ENCODE results near the gene MRPS22. TPM values are rescaled to one million over a fixed set of nuclear protein-coding genes. Genes with fewer than 3 reads are reported as not detected.

Gene MRPS22
- total RNA-seq, 2 experiments from 2014 or later = 36.2 to 41.8 TPM

DNA sequence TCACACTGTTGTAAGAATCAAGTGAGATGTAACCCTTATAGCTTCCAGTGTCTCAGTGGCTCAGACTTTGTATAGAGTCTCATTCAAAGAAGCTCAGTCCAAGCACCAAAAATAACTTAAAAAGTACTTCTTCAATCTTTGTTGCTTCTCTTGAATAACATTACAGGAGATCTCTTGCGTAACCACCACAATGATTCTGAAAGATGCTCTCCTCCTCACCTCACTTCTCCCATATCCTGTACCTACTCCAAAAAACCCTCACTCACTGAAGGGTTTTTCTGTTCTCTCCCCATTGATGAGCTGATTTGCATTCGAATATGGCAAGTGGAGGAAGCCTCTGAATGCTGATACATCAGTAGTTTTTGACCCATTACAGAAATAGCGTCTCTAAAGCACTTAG, 39.4 kb upstream of the MRPS22 start:
- Mint-ChIP-seq H3K4me3 (no peak overlapping the region), H3K4me1 (peaks cover 10% of the 10 kb centered on the region), H3K36me3 (ENCODE audit: low read depth) (no peaks in the 10 kb centered on the region), H3K27ac (no peak overlapping the region), H3K27me3 (peaks cover 2% of the 10 kb centered on the region), H3K9me3 (no peaks in the 10 kb centered on the region)
- DNase-seq = no peak
- ChIA-PET POLR2A (no interaction called here), CTCF (interaction anchor here (1.2 kb wide), 1 partner anchor 25 kb away, joined by 3 read pairs; no protein-coding TSS in a partner anchor)

GRCh38 chr3:139306078-139306477, 37.7 kb upstream of the MRPS22 start:
- Mint-ChIP-seq H3K4me1 (peaks cover 10% of the 10 kb centered on the region), H3K27ac (no peak overlapping the region), H3K4me3 (no peak overlapping the region), H3K9me3 (no peaks in the 10 kb centered on the region), H3K27me3 (peaks cover 2% of the 10 kb centered on the region), H3K36me3 (ENCODE audit: low read depth) (no peaks in the 10 kb centered on the region)
- CTCF ChIA-PET = interaction anchor here (1.6 kb wide), 1 partner anchor 10 kb away, joined by 4 read pairs; no protein-coding TSS in a partner anchor
- POLR2A ChIA-PET = no interaction called here
- DNase-seq = no peak

GRCh38 chr3:139307072-139307491, 36.7 kb upstream of the MRPS22 start:
- Mint-ChIP-seq H3K9me3 (no peaks in the 10 kb centered on the region), H3K4me3 (no peak overlapping the region), H3K27ac (no peak overlapping the region), H3K4me1 (peaks cover 9% of the 10 kb centered on the region), H3K36me3 (ENCODE audit: low read depth) (no peaks in the 10 kb centered on the region), H3K27me3 (peaks cover 3% of the 10 kb centered on the region)
- no peak for DNase-seq
- ChIA-PET POLR2A (no interaction called here), CTCF (interaction anchor here (1.6 kb wide), 1 partner anchor 9 kb away, joined by 4 read pairs; no protein-coding TSS in a partner anchor)

- Mint-ChIP-seq H3K4me1 (peaks cover 1% of the 10 kb centered on the region), H3K36me3 (ENCODE audit: low read depth) (no peaks in the 10 kb centered on the region), H3K27ac (no peak overlapping the region), H3K27me3 (peaks cover 2% of the 10 kb centered on the region), H3K9me3 (no peaks in the 10 kb centered on the region), H3K4me3 (no peak overlapping the region)
- no peak for DNase-seq
- POLR2A ChIA-PET = no interaction called here
- CTCF ChIA-PET = interaction anchor here (1.6 kb wide), 1 partner anchor 8 kb away, joined by 4 read pairs; no protein-coding TSS in a partner anchor
Measured at GRCh38 chr3:139307601-139308555, 35.9 kb upstream of the MRPS22 start.

GRCh38 chr3:139308560-139308959, 35.3 kb upstream of the MRPS22 start:
- POLR2A ChIA-PET = no interaction called here

DNA sequence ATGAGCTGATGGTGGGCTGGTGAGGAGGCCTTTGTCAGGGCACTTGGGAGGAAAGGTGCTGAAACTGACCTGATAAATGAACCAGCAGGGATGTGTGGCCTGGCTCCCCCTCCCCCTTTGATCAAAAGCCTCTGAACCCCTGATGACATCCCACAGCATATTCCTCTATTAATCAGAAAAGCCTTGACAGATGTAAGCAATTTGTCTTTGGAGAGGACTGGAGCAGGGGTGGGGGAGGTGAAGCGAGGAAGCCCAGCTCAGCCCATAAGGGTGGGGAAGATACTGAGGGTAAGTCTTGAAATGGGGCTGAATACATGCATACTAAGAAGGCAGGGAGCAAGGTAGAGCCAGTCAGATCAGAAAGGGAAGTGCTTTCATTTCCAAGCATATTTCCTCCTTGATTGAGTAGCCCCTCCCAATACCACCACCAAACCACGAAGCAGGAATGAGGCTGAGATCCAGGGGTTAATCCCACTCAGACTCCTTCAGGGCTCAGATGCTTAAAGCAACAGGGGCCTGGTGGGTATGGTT, 34.7 kb upstream of the MRPS22 start:
- POLR2A ChIA-PET = no interaction called here
- no peak for DNase-seq

More at GRCh38 chr3:139308560-139308959, 35.3 kb upstream of the MRPS22 start:
- H3K27ac Mint-ChIP-seq = no peak overlapping the region
- DNase-seq = no peak
- no peaks in the 10 kb centered on the region for H3K4me1 Mint-ChIP-seq
- CTCF ChIA-PET = no interaction called here
- no peak overlapping the region for H3K4me3 Mint-ChIP-seq
- peaks cover 2% of the 10 kb centered on the region for H3K27me3 Mint-ChIP-seq
- H3K36me3 Mint-ChIP-seq (ENCODE audit: low read depth) = no peaks in the 10 kb centered on the region
- no peaks in the 10 kb centered on the region for H3K9me3 Mint-ChIP-seq

GRCh38 chr3:139309880-139310279, 33.9 kb upstream of the MRPS22 start:
- ChIA-PET CTCF (interaction anchor here (0.6 to 1.2 kb wide), 2 partner anchors 12 to 49 kb away, joined by 3 to 4 read pairs; no protein-coding TSS in a partner anchor), POLR2A (no interaction called here)
- no peaks in the 10 kb centered on the region for H3K9me3 Mint-ChIP-seq
- H3K4me1 Mint-ChIP-seq = no peaks in the 10 kb centered on the region
- H3K27ac Mint-ChIP-seq = no peak overlapping the region
- peaks cover 2% of the 10 kb centered on the region for H3K27me3 Mint-ChIP-seq
- H3K36me3 Mint-ChIP-seq (ENCODE audit: low read depth) = no peaks in the 10 kb centered on the region
- H3K4me3 Mint-ChIP-seq = no peak overlapping the region
- DNase-seq = no peak

More for the DNA sequence above, 34.7 kb upstream of the MRPS22 start:
- no peaks in the 10 kb centered on the region for H3K36me3 Mint-ChIP-seq (ENCODE audit: low read depth)
- H3K4me3 Mint-ChIP-seq = no peak overlapping the region
- no peak overlapping the region for H3K27ac Mint-ChIP-seq
- H3K4me1 Mint-ChIP-seq = no peaks in the 10 kb centered on the region
- CTCF ChIA-PET = no interaction called here
- H3K27me3 Mint-ChIP-seq = peaks cover 2% of the 10 kb centered on the region
- H3K9me3 Mint-ChIP-seq = no peaks in the 10 kb centered on the region

DNA sequence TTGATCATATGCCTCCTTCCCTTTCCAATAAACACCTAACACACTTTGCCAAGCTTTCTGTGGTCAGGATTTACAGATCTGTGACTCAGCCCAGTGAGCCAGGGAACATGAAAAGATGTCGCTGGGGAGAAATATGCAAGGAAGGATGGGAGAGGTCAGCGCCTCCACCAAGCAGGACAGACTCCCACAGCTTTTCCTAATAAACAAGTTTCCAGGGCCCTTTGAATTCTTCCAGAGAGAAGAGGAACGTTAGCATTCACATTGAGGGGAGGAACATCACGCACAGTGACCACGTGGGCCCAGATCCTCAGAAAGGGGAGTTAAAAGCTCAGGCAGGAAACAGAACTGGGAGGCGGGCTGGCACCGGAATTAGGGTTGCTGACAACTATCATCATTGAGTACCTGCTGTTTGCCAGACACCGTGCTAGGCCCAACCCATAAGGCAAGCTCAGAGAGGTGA, 33.3 kb upstream of the MRPS22 start:
- no peaks in the 10 kb centered on the region for H3K4me1 Mint-ChIP-seq
- no peak for DNase-seq
- no peak overlapping the region for H3K27ac Mint-ChIP-seq
- H3K36me3 Mint-ChIP-seq (ENCODE audit: low read depth) = no peaks in the 10 kb centered on the region
- H3K27me3 Mint-ChIP-seq = peaks cover 2% of the 10 kb centered on the region
- no peaks in the 10 kb centered on the region for H3K9me3 Mint-ChIP-seq
- no peak overlapping the region for H3K4me3 Mint-ChIP-seq
- POLR2A ChIA-PET = no interaction called here
- CTCF ChIA-PET = interaction anchor here (0.6 to 1.2 kb wide), 3 partner anchors 12 to 48 kb away, joined by 3 to 4 read pairs (median 3); no protein-coding TSS in a partner anchor

GRCh38 chr3:139311557-139311956, 32.3 kb upstream of the MRPS22 start:
- CTCF ChIA-PET = no interaction called here
- Mint-ChIP-seq H3K9me3 (no peaks in the 10 kb centered on the region), H3K36me3 (ENCODE audit: low read depth) (no peaks in the 10 kb centered on the region), H3K27ac (no peak overlapping the region), H3K4me3 (no peak overlapping the region), H3K27me3 (peaks cover 4% of the 10 kb centered on the region), H3K4me1 (no peaks in the 10 kb centered on the region)
- POLR2A ChIA-PET = no interaction called here
- DNase-seq = no peak

GRCh38 chr3:139312416-139312815, 31.4 kb upstream of the MRPS22 start:
- no peaks in the 10 kb centered on the region for H3K36me3 Mint-ChIP-seq (ENCODE audit: low read depth)
- DNase-seq = no peak
- H3K9me3 Mint-ChIP-seq = no peaks in the 10 kb centered on the region
- no peak overlapping the region for H3K27ac Mint-ChIP-seq
- ChIA-PET POLR2A (no interaction called here), CTCF (no interaction called here)
- H3K4me3 Mint-ChIP-seq = no peak overlapping the region
- peaks cover 7% of the 10 kb centered on the region for H3K27me3 Mint-ChIP-seq
- no peaks in the 10 kb centered on the region for H3K4me1 Mint-ChIP-seq

- H3K4me3 Mint-ChIP-seq = no peak overlapping the region
- POLR2A ChIA-PET = no interaction called here
Measured at GRCh38 chr3:139312959-139313358, 30.9 kb upstream of the MRPS22 start.

GRCh38 chr3:139313921-139314320, 29.9 kb upstream of the MRPS22 start:
- Mint-ChIP-seq H3K36me3 (ENCODE audit: low read depth) (no peaks in the 10 kb centered on the region), H3K9me3 (no peaks in the 10 kb centered on the region), H3K4me3 (no peak overlapping the region), H3K27me3 (peaks cover 12% of the 10 kb centered on the region), H3K27ac (no peak overlapping the region), H3K4me1 (no peaks in the 10 kb centered on the region)
- ChIA-PET CTCF (interaction anchor here (1.7 kb wide), 1 partner anchor 11 kb away, joined by 4 read pairs; no protein-coding TSS in a partner anchor), POLR2A (no interaction called here)
- no peak for DNase-seq

More at GRCh38 chr3:139312959-139313358, 30.9 kb upstream of the MRPS22 start:
- Mint-ChIP-seq H3K27ac (no peak overlapping the region), H3K9me3 (no peaks in the 10 kb centered on the region), H3K4me1 (no peaks in the 10 kb centered on the region), H3K36me3 (ENCODE audit: low read depth) (no peaks in the 10 kb centered on the region), H3K27me3 (peaks cover 9% of the 10 kb centered on the region)
- DNase-seq = no peak
- CTCF ChIA-PET = no interaction called here

GRCh38 chr3:139317215-139317614, 26.6 kb upstream of the MRPS22 start:
- H3K4me3 Mint-ChIP-seq = no peak overlapping the region
- H3K9me3 Mint-ChIP-seq = no peaks in the 10 kb centered on the region
- H3K4me1 Mint-ChIP-seq = no peaks in the 10 kb centered on the region
- peaks cover 11% of the 10 kb centered on the region for H3K27me3 Mint-ChIP-seq
- ChIA-PET POLR2A (interaction anchor here (0.6 kb wide), 1 partner anchor 229 kb away, joined by 4 read pairs; no protein-coding TSS in a partner anchor), CTCF (interaction anchor here (1.5 kb wide), 1 partner anchor 12 kb away, joined by 3 read pairs; no protein-coding TSS in a partner anchor)
- H3K27ac Mint-ChIP-seq = no peak overlapping the region
- no peaks in the 10 kb centered on the region for H3K36me3 Mint-ChIP-seq (ENCODE audit: low read depth)
- no peak for DNase-seq

All from activated CD4-positive, alpha-beta T cell treated with anti-CD3 and anti-CD28 coated beads, Interleukin-2, amount 10 ng/mL, durations not matched to agents 7 days and 5 days (primary cell).